BJ (cell line): ENCODE measurements around the gene ZMYND10. TPM values are rescaled to one million over a fixed set of nuclear protein-coding genes. Genes with fewer than 3 reads are reported as not detected.

ENCODE experiments used
- CTCF ChIA-PET: fragments of 350-600 bp; formaldehyde crosslinking; extraction: SDS; loops from one replicate; lab custom pipeline; 2021; ENCODE audit warnings: antibody characterized with exemption, inconsistent platforms; lab: Yijun Ruan, JAX
- POLR2A ChIA-PET: fragments of 300-600 bp; sonication (Branson Sonifier 250); formaldehyde crosslinking; extraction: SDS; loops from one replicate; lab custom pipeline; 2021; ENCODE audit warnings: antibody characterized with exemption; lab: Charles Lee
- DNase-seq: peaks from one replicate; pipeline ENCODE4 v3.0.0-alpha.2; 2011; ENCODE audit warnings: low read depth
- H3K27me3 ChIP-seq: 2 replicates; pipeline ENCODE4 v1.6.0; 2011; ENCODE audit warnings: low read length; ENCODE audit not compliant: control insufficient read depth, insufficient read depth
- H3K36me3 ChIP-seq: 2 replicates; pipeline ENCODE4 v1.5.1; 2011; ENCODE audit warnings: low read length; ENCODE audit not compliant: control insufficient read depth, insufficient read depth
- H3K4me3 ChIP-seq: 2 replicates; pipeline ENCODE4 v1.5.1; 2011; ENCODE audit warnings: low read depth, mild to moderate bottlenecking, control low read depth, low read length
- CTCF ChIP-seq: IDR thresholded peaks from 2 replicates; pipeline ENCODE4 v1.5.1; 2011; ENCODE audit warnings: low read depth, mild to moderate bottlenecking, control low read depth, inconsistent platforms, low read length, moderate library complexity; ENCODE audit not compliant: insufficient read depth
- polyA minus RNA-seq: library from RNA; depleted of rRNA, polyadenylated mRNA; stranded (reverse); fragments of >200 nt; gene quantifications from 2 replicates; pipeline ENCODE4 v1.2.3, GENCODE V29; 2011; rRNA and poly(A)+ RNA removed
- polyA plus RNA-seq: library from polyadenylated mRNA; depleted of rRNA; stranded (reverse); fragments of >200 nt; gene quantifications from 2 replicates; pipeline ENCODE4 v1.2.3, GENCODE V29; 2011; rRNA removed

Gene ZMYND10
- polyA plus RNA-seq (0.65 and 1.3 TPM in 2 replicates), polyA minus RNA-seq (0.52 and 0.57 TPM in 2 replicates)

GRCh38 chr3:50345586-50346234, at the start of gene ZMYND10:
Gene ZMYND10, minus strand, starts transcription at chr3:50345732. Its CDS starts 153 bp downstream, at chr3:50345579.
- CTCF ChIA-PET = interaction anchor here (0.6 to 7.3 kb wide), 4 partner anchors 80 to 1043 kb away, joined by 3 to 98 read pairs (median 4); no protein-coding TSS in a partner anchor
- peaks cover 2% of the 10 kb centered on the region; the same call in 1 of the 2 replicates for H3K36me3 ChIP-seq
- no peak for DNase-seq
- H3K4me3 ChIP-seq = peak within 1 kb of the TSS; percentile 37
- H3K27me3 ChIP-seq = no peaks in the 10 kb centered on the region
- POLR2A ChIA-PET = no interaction called here
- no peak for TF ChIP-seq CTCF

GRCh38 chr3:50393061-50393460, 47.5 kb upstream of the ZMYND10 start:
- Histone ChIP-seq H3K27me3 (peaks cover 6% of the 10 kb centered on the region), H3K4me3 (no peak overlapping the region), H3K36me3 (no peaks in the 10 kb centered on the region)
- CTCF ChIA-PET = no interaction called here
- POLR2A ChIA-PET = no interaction called here
- no peak for DNase-seq
- TF ChIP-seq CTCF = no peak

- no peak for DNase-seq
- H3K36me3 ChIP-seq = no peaks in the 10 kb centered on the region
- ChIA-PET POLR2A (no interaction called here), CTCF (no interaction called here)
- TF ChIP-seq CTCF = no peak
- no peak overlapping the region for H3K4me3 ChIP-seq
- peaks cover 4% of the 10 kb centered on the region for H3K27me3 ChIP-seq
These were observed 46.7 kb upstream of the ZMYND10 start for GRCh38 chr3:50392101-50392715.

- DNase-seq = no peak
- POLR2A ChIA-PET = no interaction called here
- H3K36me3 ChIP-seq = no peaks in the 10 kb centered on the region
- no peak overlapping the region for H3K4me3 ChIP-seq
- H3K27me3 ChIP-seq = peaks cover 7% of the 10 kb centered on the region
- no peak for TF ChIP-seq CTCF
- CTCF ChIA-PET = interaction anchor here (1.0 kb wide), 1 partner anchor 7 kb away, joined by 3 read pairs; no protein-coding TSS in a partner anchor
These were observed 45.1 kb upstream of the ZMYND10 start for GRCh38 chr3:50390508-50391224.

- ChIA-PET CTCF (no interaction called here), POLR2A (no interaction called here)
- H3K4me3 ChIP-seq = no peak overlapping the region
- no peak for DNase-seq
- H3K36me3 ChIP-seq = no peaks in the 10 kb centered on the region
- no peak for TF ChIP-seq CTCF
- H3K27me3 ChIP-seq = peaks cover 7% of the 10 kb centered on the region
These were observed 43.9 kb upstream of the ZMYND10 start for GRCh38 chr3:50389414-50389767.
